DND-41 (cell line): ENCODE measurements around the gene FBXO33.
"Not testable (repeated sequence)": the region's sequence is repeated elsewhere in the genome, so short reads cannot be mapped to it uniquely, and the experiment has no call there.

ENCODE experiments used
- ATAC-seq: fragments of 200-7000 bp; cut with Tn5 transposase; 3 replicates; pipeline ENCODE4 v1.9.1; 2021; ENCODE audit warnings: low read depth; ENCODE audit not compliant: insufficient read depth
- DNase-seq: peaks from one replicate; pipeline ENCODE4 v3.0.0-alpha.2; 2020
- H2AFZ ChIP-seq: 2 replicates; pipeline ENCODE4 v1.6.0; 2012; ENCODE audit warnings: low read depth, low read length
- H3K27ac ChIP-seq: 2 replicates; pipeline ENCODE4 v1.5.1; 2012; ENCODE audit warnings: low read length, inconsistent platforms
- H3K27me3 ChIP-seq: fragments of 200-600 bp; sonication (generic); 2 replicates; pipeline ENCODE4 v1.6.0; 2012; ENCODE audit warnings: low read length, mild to moderate bottlenecking, inconsistent platforms; ENCODE audit not compliant: insufficient read depth, poor library complexity
- H3K36me3 ChIP-seq: 2 replicates; pipeline ENCODE4 v1.5.1; 2012; ENCODE audit warnings: low read length, inconsistent platforms; ENCODE audit not compliant: insufficient read depth
- H3K4me1 ChIP-seq: 2 replicates; pipeline ENCODE4 v1.5.1; 2012; ENCODE audit warnings: mild to moderate bottlenecking, low read length; ENCODE audit not compliant: insufficient read depth
- H3K4me2 ChIP-seq: 2 replicates; pipeline ENCODE4 v1.6.0; 2012; ENCODE audit warnings: mild to moderate bottlenecking, moderate library complexity, low read length, inconsistent platforms; ENCODE audit not compliant: insufficient read depth
- H3K4me3 ChIP-seq, 2 experiments: fragments of 200-600 bp in 1 of 2; shearing (Covaris generic) in 1 of 2; 2 replicates each; pipeline ENCODE4 v1.5.1; 2012 to 2016; ENCODE audit warnings: inconsistent platforms in 2 of 2, low read length in 2 of 2, mild to moderate bottlenecking in 2 of 2, low read depth in 1 of 2, moderate library complexity in 1 of 2
- H3K79me2 ChIP-seq: 2 replicates; pipeline ENCODE4 v1.6.0; 2012; ENCODE audit warnings: low read length, inconsistent platforms; ENCODE audit not compliant: insufficient read depth
- H3K9ac ChIP-seq: 2 replicates; pipeline ENCODE4 v1.6.0; 2012; ENCODE audit warnings: low read depth, mild to moderate bottlenecking, inconsistent platforms, low read length, moderate library complexity
- H3K9me3 ChIP-seq: 2 replicates; pipeline ENCODE4 v1.5.1; 2012; ENCODE audit warnings: low read length, moderate library complexity, mild to moderate bottlenecking, inconsistent platforms; ENCODE audit not compliant: insufficient read depth, severe bottlenecking
- H4K20me1 ChIP-seq: 2 replicates; pipeline ENCODE4 v1.6.0; 2012; ENCODE audit warnings: low read length; ENCODE audit not compliant: insufficient read depth
- CTCF ChIP-seq: IDR thresholded peaks from 2 replicates; pipeline ENCODE4 v1.5.1; 2012; ENCODE audit warnings: borderline replicate concordance, low read length, moderate library complexity, mild to moderate bottlenecking; ENCODE audit not compliant: poor library complexity, severe bottlenecking; ENCODE audit errors: extremely low read depth
- EZH2 ChIP-seq: IDR thresholded peaks from 3 replicates; pipeline ENCODE4 v1.6.1; 2012; ENCODE audit warnings: borderline replicate concordance, low read depth, mild to moderate bottlenecking, moderate library complexity, low read length, inconsistent platforms; ENCODE audit not compliant: severe bottlenecking

FBXO33 gene

GRCh38 chr14:39365354-39365753 lies 66.9 kb downstream of the FBXO33 start:
- Histone ChIP-seq H3K79me2 (no peaks in the 10 kb centered on the region), H4K20me1 (peaks cover 4% of the 10 kb centered on the region; the same call in 1 of the 2 replicates), H3K9ac (no peak overlapping the region), H3K4me2 (no peak overlapping the region), H3K9me3 (no peaks in the 10 kb centered on the region), H2AFZ (no peak overlapping the region), H3K27me3 (no peaks in the 10 kb centered on the region), H3K4me1 (no peaks in the 10 kb centered on the region), H3K4me3 (no peak overlapping the region), H3K27ac (no peak overlapping the region), H3K36me3 (peaks cover 3% of the 10 kb centered on the region; the same call in 1 of the 2 replicates)
- DNase-seq: no peak
- no peak for ATAC-seq
- TF ChIP-seq CTCF (no peak), EZH2 (no peak)

GRCh38 chr14:39364509-39364908 lies 67.7 kb downstream of the FBXO33 start:
- Histone ChIP-seq H3K4me3 (no peak overlapping the region), H3K79me2 (no peaks in the 10 kb centered on the region), H3K4me1 (no peaks in the 10 kb centered on the region), H2AFZ (no peak overlapping the region), H3K4me2 (no peak overlapping the region), H3K27me3 (no peaks in the 10 kb centered on the region), H3K9me3 (no peaks in the 10 kb centered on the region), H4K20me1 (peaks cover 4% of the 10 kb centered on the region; the same call in 1 of the 2 replicates), H3K36me3 (peaks cover 2% of the 10 kb centered on the region; the same call in 1 of the 2 replicates), H3K27ac (no peak overlapping the region), H3K9ac (no peak overlapping the region)
- ATAC-seq: no peak
- DNase-seq: no peak
- TF ChIP-seq CTCF: no peak
- TF ChIP-seq EZH2: no peak

- not testable (repeated sequence) for H3K79me2 ChIP-seq, H3K36me3 ChIP-seq
Observed at GRCh38 chr14:39361556-39361955, 70.7 kb downstream of the FBXO33 start.

DNA sequence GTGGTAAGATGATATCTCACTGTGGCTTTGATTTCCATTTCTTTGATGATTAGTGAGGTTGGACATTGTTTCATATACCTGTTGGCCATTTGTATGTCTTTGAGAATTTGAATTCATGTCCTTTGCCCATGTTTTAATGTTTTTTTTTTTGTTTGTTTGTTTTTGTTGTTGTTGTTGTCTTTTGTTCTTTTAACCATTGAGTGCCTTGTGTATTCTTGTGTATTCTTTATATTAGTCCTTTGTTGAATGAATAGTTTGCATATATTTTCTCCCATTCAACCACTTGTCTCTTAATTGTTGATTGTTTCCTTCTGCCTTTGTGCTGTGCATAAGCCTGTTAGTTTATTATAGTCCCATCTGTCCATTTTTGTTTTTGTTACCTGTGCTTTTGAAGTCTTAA lies 71.9 kb downstream of the FBXO33 start:
- H3K4me2 ChIP-seq: no peak overlapping the region
- ATAC-seq: no peak
- TF ChIP-seq EZH2 (no peak), CTCF (no peak)

More at GRCh38 chr14:39361556-39361955, 70.7 kb downstream of the FBXO33 start:
- H3K4me1 ChIP-seq, ATAC-seq, H2AFZ ChIP-seq, DNase-seq, H3K9ac ChIP-seq, H3K4me3 ChIP-seq, H4K20me1 ChIP-seq, H3K27ac ChIP-seq, H3K9me3 ChIP-seq, H3K27me3 ChIP-seq, H3K4me2 ChIP-seq: not testable (repeated sequence)

GRCh38 chr14:39359069-39359468 lies 73.2 kb downstream of the FBXO33 start:
- not testable (repeated sequence) for H3K9ac ChIP-seq, H3K79me2 ChIP-seq, H3K4me3 ChIP-seq, H3K27ac ChIP-seq, H3K4me1 ChIP-seq, H3K9me3 ChIP-seq, H3K4me2 ChIP-seq, H3K36me3 ChIP-seq, DNase-seq, H2AFZ ChIP-seq, H4K20me1 ChIP-seq, H3K27me3 ChIP-seq, ATAC-seq

More for the DNA sequence above, 71.9 kb downstream of the FBXO33 start:
- Histone ChIP-seq H3K27ac (no peak overlapping the region), H3K27me3 (no peaks in the 10 kb centered on the region), H3K4me1 (no peaks in the 10 kb centered on the region), H3K79me2 (no peaks in the 10 kb centered on the region), H3K36me3 (peaks cover 6% of the 10 kb centered on the region; the same call in 1 of the 2 replicates), H2AFZ (no peak overlapping the region), H3K9ac (no peak overlapping the region), H3K9me3 (no peaks in the 10 kb centered on the region), H4K20me1 (no peaks in the 10 kb centered on the region), H3K4me3 (no peak overlapping the region)
- no peak for DNase-seq
